ENCODE measurements around the gene CCDC47. TPM values are rescaled to one million over a fixed set of nuclear protein-coding genes. Genes with fewer than 3 reads are reported as not detected.

The CCDC47 gene
- total and polyA plus RNA-seq, 2 of the 13 experiments (the other 11 are each of a cell fraction or from before 2014, with no cell fraction given), result 59.3 to 99.5 TPM

DNA sequence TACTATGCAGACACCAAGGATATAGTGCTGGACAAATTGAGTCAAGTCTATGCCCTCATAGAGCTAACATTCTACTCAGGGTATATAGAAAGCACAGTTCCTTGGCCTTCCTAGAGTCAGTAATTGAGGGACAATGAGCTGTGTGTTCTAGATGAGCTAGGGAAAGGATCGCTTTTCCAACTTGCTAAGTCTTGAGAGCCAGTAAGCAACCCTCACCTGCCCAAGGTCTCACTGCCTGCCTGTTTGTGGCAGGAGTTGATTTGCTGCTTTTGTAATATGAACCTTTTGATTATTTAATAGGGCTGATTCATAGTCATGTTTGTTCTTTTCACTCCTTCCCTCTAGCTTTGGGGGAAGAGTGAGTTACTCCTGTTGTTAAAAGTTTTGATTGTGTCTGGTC is 7.1 kb upstream of the CCDC47 start:
- TF ChIP-seq YEATS4 (CRISPR knock-in tag; IDR thresholded peaks at IDR 0.05; ENCODE audit: borderline replicate concordance) (no peak), RCOR2 (CRISPR knock-in tag; IDR thresholded peaks at IDR 0.05) (no peak), ZMYM3 (CRISPR knock-in tag; IDR thresholded peaks at IDR 0.05) (no peak), PHF20 (CRISPR knock-in tag; IDR thresholded peaks at IDR 0.05) (no peak), PLRG1 (conservative IDR thresholded peaks at IDR 0.05) (no peak), KDM5B (CRISPR knock-in tag; IDR thresholded peaks at IDR 0.05; ENCODE audit: borderline replicate concordance) (no peak), ZNF510 (CRISPR knock-in tag; IDR thresholded peaks at IDR 0.05; ENCODE audit: low read depth) (no peak), PHF8 (CRISPR knock-in tag; IDR thresholded peaks at IDR 0.05) (no peak), KLF15 (CRISPR knock-in tag; IDR thresholded peaks at IDR 0.05; ENCODE audit: borderline replicate concordance) (no peak), ZNF781 (CRISPR knock-in tag; IDR thresholded peaks at IDR 0.05; ENCODE audit: borderline replicate concordance, not compliant biosample characterization) (no peak), IKZF4 (CRISPR knock-in tag; IDR thresholded peaks at IDR 0.05; ENCODE audit: borderline replicate concordance, low read depth, not compliant biosample characterization) (no peak), FOSL1 (CRISPR knock-in tag; IDR thresholded peaks at IDR 0.05; ENCODE audit: borderline replicate concordance) (no peak), ZSCAN30 (CRISPR knock-in tag; IDR thresholded peaks at IDR 0.05) (no peak), ZNF713 (CRISPR knock-in tag; IDR thresholded peaks at IDR 0.05) (no peak)
- TF ChIP-seq, protein P1, sequence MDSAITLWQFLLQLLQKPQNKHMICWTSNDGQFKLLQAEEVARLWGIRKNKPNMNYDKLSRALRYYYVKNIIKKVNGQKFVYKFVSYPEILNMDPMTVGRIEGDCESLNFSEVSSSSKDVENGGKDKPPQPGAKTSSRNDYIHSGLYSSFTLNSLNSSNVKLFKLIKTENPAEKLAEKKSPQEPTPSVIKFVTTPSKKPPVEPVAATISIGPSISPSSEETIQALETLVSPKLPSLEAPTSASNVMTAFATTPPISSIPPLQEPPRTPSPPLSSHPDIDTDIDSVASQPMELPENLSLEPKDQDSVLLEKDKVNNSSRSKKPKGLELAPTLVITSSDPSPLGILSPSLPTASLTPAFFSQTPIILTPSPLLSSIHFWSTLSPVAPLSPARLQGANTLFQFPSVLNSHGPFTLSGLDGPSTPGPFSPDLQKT (CRISPR knock-in tag; IDR thresholded peaks at IDR 0.05; ENCODE audit: borderline replicate concordance), result no peak
- TF ChIP-seq, protein P2, sequence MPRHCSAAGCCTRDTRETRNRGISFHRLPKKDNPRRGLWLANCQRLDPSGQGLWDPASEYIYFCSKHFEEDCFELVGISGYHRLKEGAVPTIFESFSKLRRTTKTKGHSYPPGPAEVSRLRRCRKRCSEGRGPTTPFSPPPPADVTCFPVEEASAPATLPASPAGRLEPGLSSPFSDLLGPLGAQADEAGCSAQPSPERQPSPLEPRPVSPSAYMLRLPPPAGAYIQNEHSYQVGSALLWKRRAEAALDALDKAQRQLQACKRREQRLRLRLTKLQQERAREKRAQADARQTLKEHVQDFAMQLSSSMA (CRISPR knock-in tag; IDR thresholded peaks at IDR 0.05), result no peak
- TF ChIP-seq, protein P3, sequence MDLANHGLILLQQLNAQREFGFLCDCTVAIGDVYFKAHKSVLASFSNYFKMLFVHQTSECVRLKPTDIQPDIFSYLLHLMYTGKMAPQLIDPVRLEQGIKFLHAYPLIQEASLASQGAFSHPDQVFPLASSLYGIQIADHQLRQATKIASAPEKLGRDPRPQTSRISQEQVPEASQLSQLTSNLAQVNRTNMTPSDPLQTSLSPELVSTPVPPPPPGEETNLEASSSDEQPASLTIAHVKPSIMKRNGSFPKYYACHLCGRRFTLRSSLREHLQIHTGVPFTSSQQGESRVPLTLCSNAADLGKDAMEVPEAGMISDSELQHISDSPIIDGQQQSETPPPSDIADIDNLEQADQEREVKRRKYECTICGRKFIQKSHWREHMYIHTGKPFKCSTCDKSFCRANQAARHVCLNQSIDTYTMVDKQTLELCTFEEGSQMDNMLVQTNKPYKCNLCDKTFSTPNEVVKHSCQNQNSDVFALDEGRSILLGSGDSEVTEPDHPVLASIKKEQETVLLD (CRISPR knock-in tag; IDR thresholded peaks at IDR 0.05; ENCODE audit: low read depth), result no peak
- TF ChIP-seq, protein P4, sequence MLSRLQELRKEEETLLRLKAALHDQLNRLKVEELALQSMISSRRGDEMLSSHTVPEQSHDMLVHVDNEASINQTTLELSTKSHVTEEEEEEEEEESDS (CRISPR knock-in tag; IDR thresholded peaks at IDR 0.05; ENCODE audit: borderline replicate concordance), result no peak
- Histone ChIP-seq H2AFZ (ENCODE audit: low read length) (no peak overlapping the region), H3K27ac (ENCODE audit: extremely low read length, insufficient read depth, low read length) (no peak overlapping the region), H3K27me3 (ENCODE audit: control insufficient read depth in 1 of 2, insufficient read depth in 2 of 2, low read length in 2 of 2) (no peaks in the 10 kb centered on the region), H3K36me3 (replicated peaks in 1 of 2; ENCODE audit: control insufficient read depth in 1 of 2, insufficient read depth in 2 of 2, low read length in 2 of 2) (peaks cover 15 to 72% of the 10 kb centered on the region in 2 experiments), H3K9me3 (ENCODE audit: low read length) (no peaks in the 10 kb centered on the region), H4K20me1 (ENCODE audit: insufficient read depth, low read length) (peaks cover 63% of the 10 kb centered on the region), H3K4me2 (ENCODE audit: low read depth, low read length) (no peak overlapping the region), H3K4me3 (replicated peaks in 1 of 3; ENCODE audit: insufficient read depth in 1 of 3, low read depth in 2 of 3, low read length in 3 of 3) (no peak overlapping the region), H3K79me2 (ENCODE audit: insufficient read depth, low read length) (peaks cover 96% of the 10 kb centered on the region), H3K9ac (ENCODE audit: insufficient read depth, low read depth, low read length) (no peak overlapping the region), H3K4me1 (ENCODE audit: insufficient read depth, low read length) (peaks cover 92% of the 10 kb centered on the region)
- ATAC-seq (no peak), DNase-seq (ENCODE audit: low spot score) (no peak), FAIRE-seq (no peak)
- in situ Hi-C loops (cut with HindIII; ENCODE audit: extremely low pct_ligation_motif_present, low pct_unique_long_range_greater_than_20kb) (no loop called here), intact Hi-C loops (cut with micrococcal nuclease; ENCODE audit: unreplicated experiment) (no loop called here)
- no TSS peak for BruUV-seq (replicated peaks)
- WGBS (ENCODE audit: low lambda C conversion rate), result 100% methylated on average over 1 of the region's 1 CpG
- ChIA-PET POLR2A (no interaction called here), CTCF (ENCODE audit: low intra/inter-chr PET ratio, low total read pairs) (no interaction called here)
